Esophagus muscularis mucosa (tissue), 3 donors: Measurements from ENCODE around the gene AP3D1.
A peak's percentile ranks its signal among the peaks of the same experiment; 100 is the strongest.

Source experiments
- POLR2A ChIP-seq: fragments of 450-650 bp; IDR thresholded peaks from one replicate; pipeline ENCODE4 v1.6.1; 2017; ENCODE audit warnings: antibody characterized with exemption, moderate library complexity, mild to moderate bottlenecking, low read depth
- TF ChIP-seq, protein P1 (sequence below), 3 experiments: fragments of 200-600 bp in 2 of 3; fragments of 450-650 bp in 1 of 3; sonication (generic) in 2 of 3; IDR thresholded peaks; one replicate each; pipeline ENCODE4 v1.5.1; 2017 to 2019; ENCODE audit warnings: antibody characterized with exemption in 3 of 3, mild to moderate bottlenecking in 2 of 3, moderate library complexity in 1 of 3

DNA sequence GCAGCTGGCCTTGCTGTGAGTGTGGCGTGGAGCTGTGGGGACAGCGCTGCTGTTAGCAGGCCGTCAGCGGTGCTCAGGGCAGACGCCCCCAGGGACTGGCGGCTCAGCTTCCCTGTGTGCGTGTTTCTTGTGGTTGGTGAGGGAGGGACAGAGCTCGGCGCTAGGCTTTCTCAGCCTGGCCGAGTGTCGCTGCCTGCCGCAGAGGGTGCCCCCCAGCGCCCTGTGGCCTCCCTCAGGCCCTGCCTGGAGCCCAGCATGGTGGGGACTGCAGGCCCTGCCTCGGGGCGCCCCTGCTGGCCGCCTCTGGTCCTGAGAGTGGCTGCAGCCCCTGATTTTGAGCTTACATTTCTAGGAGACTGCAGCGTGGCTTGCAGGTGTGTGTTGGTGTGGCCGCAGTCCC is 47.8 kb upstream of the AP3D1 start:
- TF ChIP-seq, protein P1, sequence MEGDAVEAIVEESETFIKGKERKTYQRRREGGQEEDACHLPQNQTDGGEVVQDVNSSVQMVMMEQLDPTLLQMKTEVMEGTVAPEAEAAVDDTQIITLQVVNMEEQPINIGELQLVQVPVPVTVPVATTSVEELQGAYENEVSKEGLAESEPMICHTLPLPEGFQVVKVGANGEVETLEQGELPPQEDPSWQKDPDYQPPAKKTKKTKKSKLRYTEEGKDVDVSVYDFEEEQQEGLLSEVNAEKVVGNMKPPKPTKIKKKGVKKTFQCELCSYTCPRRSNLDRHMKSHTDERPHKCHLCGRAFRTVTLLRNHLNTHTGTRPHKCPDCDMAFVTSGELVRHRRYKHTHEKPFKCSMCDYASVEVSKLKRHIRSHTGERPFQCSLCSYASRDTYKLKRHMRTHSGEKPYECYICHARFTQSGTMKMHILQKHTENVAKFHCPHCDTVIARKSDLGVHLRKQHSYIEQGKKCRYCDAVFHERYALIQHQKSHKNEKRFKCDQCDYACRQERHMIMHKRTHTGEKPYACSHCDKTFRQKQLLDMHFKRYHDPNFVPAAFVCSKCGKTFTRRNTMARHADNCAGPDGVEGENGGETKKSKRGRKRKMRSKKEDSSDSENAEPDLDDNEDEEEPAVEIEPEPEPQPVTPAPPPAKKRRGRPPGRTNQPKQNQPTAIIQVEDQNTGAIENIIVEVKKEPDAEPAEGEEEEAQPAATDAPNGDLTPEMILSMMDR (IDR thresholded peaks at IDR 0.05), result peak in 2 of 3 experiments; percentile 11 to 24
- TF ChIP-seq POLR2A, result no peak
